Neural cell (in vitro differentiated cells): Measurements from ENCODE around the gene CDKAL1. TPM values are rescaled to one million over a fixed set of nuclear protein-coding genes. Genes with fewer than 3 reads are reported as not detected.

ENCODE experiments used
- H2AFZ ChIP-seq: fragments of 200-600, 300-800 bp; sonication (generic), shearing (Covaris generic); 2 replicates; pipeline ENCODE4 v1.6.0; 2014; ENCODE audit warnings: low read depth, mild to moderate bottlenecking, antibody characterized with exemption, low read length, moderate library complexity
- H3F3A ChIP-seq: fragments of 200-600 bp; shearing (Covaris generic); 2 replicates; pipeline ENCODE4 v1.6.1; 2016; ENCODE audit warnings: mild to moderate bottlenecking, moderate library complexity, mixed read lengths, antibody characterized with exemption, low read length; ENCODE audit not compliant: insufficient read depth, poor library complexity, severe bottlenecking
- H3K27ac ChIP-seq: fragments of 200-600, 300-800 bp; sonication (generic), shearing (Covaris generic); 2 replicates; pipeline ENCODE4 v1.5.1; 2014; ENCODE audit warnings: mild to moderate bottlenecking, low read length, moderate library complexity
- H3K27me3 ChIP-seq: fragments of 300-800, 200-600 bp; sonication (generic), shearing (Covaris generic); 2 replicates; pipeline ENCODE4 v1.6.0; 2014; ENCODE audit warnings: mild to moderate bottlenecking, low read depth, low read length, moderate library complexity; ENCODE audit not compliant: insufficient read depth
- H3K36me3 ChIP-seq: fragments of 300-800, 200-600 bp; sonication (generic), shearing (Covaris generic); 2 replicates; pipeline ENCODE4 v1.5.1; 2014; ENCODE audit warnings: mild to moderate bottlenecking, antibody characterized with exemption, low read length, moderate library complexity; ENCODE audit not compliant: insufficient read depth
- H3K4me2 ChIP-seq: fragments of 300-800, 200-600 bp; sonication (generic), shearing (Covaris generic); 2 replicates; pipeline ENCODE4 v1.6.0; 2014; ENCODE audit warnings: mild to moderate bottlenecking, low read length
- H3K4me3 ChIP-seq: fragments of 300-800, 200-600 bp; sonication (generic), shearing (Covaris generic); 2 replicates; pipeline ENCODE4 v1.5.1; 2014; ENCODE audit warnings: mild to moderate bottlenecking, low read length, moderate library complexity
- H3K79me2 ChIP-seq: fragments of 200-600 bp; shearing (Covaris generic); replicated peaks from 2 replicates; pipeline ENCODE4 v1.6.0; 2014; ENCODE audit warnings: mild to moderate bottlenecking, low read length, moderate library complexity; ENCODE audit not compliant: insufficient read depth
- H3K9ac ChIP-seq: fragments of 300-800, 200-600 bp; sonication (generic), shearing (Covaris generic); 2 replicates; pipeline ENCODE4 v1.6.1; 2016; ENCODE audit warnings: mild to moderate bottlenecking, low read length, mixed read lengths
- H3K9me2 ChIP-seq: fragments of 200-600 bp; shearing (Covaris generic); 2 replicates; pipeline ENCODE4 v1.6.1; 2016; ENCODE audit warnings: mild to moderate bottlenecking, low read length, mixed read lengths; ENCODE audit not compliant: insufficient read depth
- H3K9me3 ChIP-seq: fragments of 200-600, 300-800 bp; sonication (generic), shearing (Covaris generic); 2 replicates; pipeline ENCODE4 v1.6.1; 2016; ENCODE audit warnings: mild to moderate bottlenecking, mixed run types, low read length, moderate library complexity, mixed read lengths
- H4K20me1 ChIP-seq: fragments of 200-600 bp; shearing (Covaris generic); 2 replicates; pipeline ENCODE4 v1.6.1; 2016; ENCODE audit warnings: mild to moderate bottlenecking, mixed run types; ENCODE audit not compliant: insufficient read depth
- EP300 ChIP-seq: fragments of 450-650 bp; conservative IDR thresholded peaks from 2 replicates; pipeline ENCODE4 v1.6.1; 2014; ENCODE audit warnings: antibody characterized with exemption, mild to moderate bottlenecking, moderate library complexity; ENCODE audit not compliant: poor library complexity, severe bottlenecking
- EZH2 ChIP-seq: fragments of 200-600, 300-800 bp; shearing (Covaris generic), sonication (generic); IDR thresholded peaks from 2 replicates; pipeline ENCODE4 v1.6.1; 2014; ENCODE audit warnings: antibody characterized with exemption, low read length, borderline replicate concordance, mild to moderate bottlenecking; ENCODE audit not compliant: insufficient read depth, poor library complexity, severe bottlenecking
- MXI1 ChIP-seq: fragments of 450-650 bp; conservative IDR thresholded peaks from 2 replicates; pipeline ENCODE4 v1.6.1; 2014; ENCODE audit warnings: antibody characterized with exemption, mild to moderate bottlenecking; ENCODE audit not compliant: poor library complexity, severe bottlenecking
- POLR2AphosphoS5 ChIP-seq: IDR thresholded peaks from 2 replicates; pipeline ENCODE4 v1.6.1; 2012
- RAD21 ChIP-seq: fragments of 450-650 bp; conservative IDR thresholded peaks from 2 replicates; pipeline ENCODE4 v1.6.1; 2014; ENCODE audit warnings: antibody characterized with exemption, mild to moderate bottlenecking, moderate library complexity
- SMC3 ChIP-seq: fragments of 450-650 bp; conservative IDR thresholded peaks from 2 replicates; pipeline ENCODE4 v1.6.1; 2014; ENCODE audit warnings: antibody characterized with exemption, mild to moderate bottlenecking, moderate library complexity; ENCODE audit not compliant: poor library complexity
- TAF1 ChIP-seq: IDR thresholded peaks from 2 replicates; pipeline ENCODE4 v1.6.1; 2012; ENCODE audit warnings: low read depth
- polyA plus RNA-seq: library from polyadenylated mRNA; depleted of rRNA; stranded (reverse); fragments of >200 nt; gene quantifications from 2 replicates; pipeline ENCODE4 v1.2.3, GENCODE V29; 2014
- TF ChIP-seq, protein P1 (sequence below): IDR thresholded peaks from 2 replicates; pipeline ENCODE4 v1.6.1; 2012; ENCODE audit warnings: borderline replicate concordance
- TF ChIP-seq, protein P2 (sequence below): fragments of 450-650 bp; IDR thresholded peaks from 2 replicates; pipeline ENCODE4 v1.5.1; 2014; ENCODE audit warnings: antibody characterized with exemption, mild to moderate bottlenecking, moderate library complexity; ENCODE audit not compliant: poor library complexity, severe bottlenecking

CDKAL1 gene
- polyA plus RNA-seq, 1 donor from 2014 or later, result 10.7 TPM

GRCh38 chr6:20732896-20733295 is 198.6 kb downstream of the CDKAL1 start:
- no peaks in the 10 kb centered on the region for H3K27me3 ChIP-seq
- H3K9me2 ChIP-seq, result no peaks in the 10 kb centered on the region
- no peak overlapping the region for H2AFZ ChIP-seq
- no peak overlapping the region for H3K27ac ChIP-seq
- no peak overlapping the region for H3K4me3 ChIP-seq
- no peak overlapping the region for H3K4me2 ChIP-seq
- TF ChIP-seq, protein P1, sequence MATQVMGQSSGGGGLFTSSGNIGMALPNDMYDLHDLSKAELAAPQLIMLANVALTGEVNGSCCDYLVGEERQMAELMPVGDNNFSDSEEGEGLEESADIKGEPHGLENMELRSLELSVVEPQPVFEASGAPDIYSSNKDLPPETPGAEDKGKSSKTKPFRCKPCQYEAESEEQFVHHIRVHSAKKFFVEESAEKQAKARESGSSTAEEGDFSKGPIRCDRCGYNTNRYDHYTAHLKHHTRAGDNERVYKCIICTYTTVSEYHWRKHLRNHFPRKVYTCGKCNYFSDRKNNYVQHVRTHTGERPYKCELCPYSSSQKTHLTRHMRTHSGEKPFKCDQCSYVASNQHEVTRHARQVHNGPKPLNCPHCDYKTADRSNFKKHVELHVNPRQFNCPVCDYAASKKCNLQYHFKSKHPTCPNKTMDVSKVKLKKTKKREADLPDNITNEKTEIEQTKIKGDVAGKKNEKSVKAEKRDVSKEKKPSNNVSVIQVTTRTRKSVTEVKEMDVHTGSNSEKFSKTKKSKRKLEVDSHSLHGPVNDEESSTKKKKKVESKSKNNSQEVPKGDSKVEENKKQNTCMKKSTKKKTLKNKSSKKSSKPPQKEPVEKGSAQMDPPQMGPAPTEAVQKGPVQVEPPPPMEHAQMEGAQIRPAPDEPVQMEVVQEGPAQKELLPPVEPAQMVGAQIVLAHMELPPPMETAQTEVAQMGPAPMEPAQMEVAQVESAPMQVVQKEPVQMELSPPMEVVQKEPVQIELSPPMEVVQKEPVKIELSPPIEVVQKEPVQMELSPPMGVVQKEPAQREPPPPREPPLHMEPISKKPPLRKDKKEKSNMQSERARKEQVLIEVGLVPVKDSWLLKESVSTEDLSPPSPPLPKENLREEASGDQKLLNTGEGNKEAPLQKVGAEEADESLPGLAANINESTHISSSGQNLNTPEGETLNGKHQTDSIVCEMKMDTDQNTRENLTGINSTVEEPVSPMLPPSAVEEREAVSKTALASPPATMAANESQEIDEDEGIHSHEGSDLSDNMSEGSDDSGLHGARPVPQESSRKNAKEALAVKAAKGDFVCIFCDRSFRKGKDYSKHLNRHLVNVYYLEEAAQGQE, result no peak
- TF ChIP-seq EZH2 (no peak), RAD21 (no peak)
- no peaks in the 10 kb centered on the region for H3K9me3 ChIP-seq
- no peaks in the 10 kb centered on the region for H3K79me2 ChIP-seq
- no peaks in the 10 kb centered on the region for H3K36me3 ChIP-seq
- no peaks in the 10 kb centered on the region for H4K20me1 ChIP-seq
- no peak overlapping the region for H3K9ac ChIP-seq
- no peaks in the 10 kb centered on the region for H3F3A ChIP-seq

GRCh38 chr6:20737912-20738311 is 203.7 kb downstream of the CDKAL1 start:
- Histone ChIP-seq H4K20me1 (no peaks in the 10 kb centered on the region), H3F3A (no peaks in the 10 kb centered on the region), H3K9me2 (no peaks in the 10 kb centered on the region), H3K79me2 (no peaks in the 10 kb centered on the region), H3K4me3 (no peak overlapping the region), H3K27me3 (no peaks in the 10 kb centered on the region), H3K9ac (no peak overlapping the region), H3K36me3 (no peaks in the 10 kb centered on the region), H3K4me2 (no peak overlapping the region), H3K27ac (no peak overlapping the region), H3K9me3 (no peaks in the 10 kb centered on the region), H2AFZ (no peak overlapping the region)
- TF ChIP-seq, protein P2, sequence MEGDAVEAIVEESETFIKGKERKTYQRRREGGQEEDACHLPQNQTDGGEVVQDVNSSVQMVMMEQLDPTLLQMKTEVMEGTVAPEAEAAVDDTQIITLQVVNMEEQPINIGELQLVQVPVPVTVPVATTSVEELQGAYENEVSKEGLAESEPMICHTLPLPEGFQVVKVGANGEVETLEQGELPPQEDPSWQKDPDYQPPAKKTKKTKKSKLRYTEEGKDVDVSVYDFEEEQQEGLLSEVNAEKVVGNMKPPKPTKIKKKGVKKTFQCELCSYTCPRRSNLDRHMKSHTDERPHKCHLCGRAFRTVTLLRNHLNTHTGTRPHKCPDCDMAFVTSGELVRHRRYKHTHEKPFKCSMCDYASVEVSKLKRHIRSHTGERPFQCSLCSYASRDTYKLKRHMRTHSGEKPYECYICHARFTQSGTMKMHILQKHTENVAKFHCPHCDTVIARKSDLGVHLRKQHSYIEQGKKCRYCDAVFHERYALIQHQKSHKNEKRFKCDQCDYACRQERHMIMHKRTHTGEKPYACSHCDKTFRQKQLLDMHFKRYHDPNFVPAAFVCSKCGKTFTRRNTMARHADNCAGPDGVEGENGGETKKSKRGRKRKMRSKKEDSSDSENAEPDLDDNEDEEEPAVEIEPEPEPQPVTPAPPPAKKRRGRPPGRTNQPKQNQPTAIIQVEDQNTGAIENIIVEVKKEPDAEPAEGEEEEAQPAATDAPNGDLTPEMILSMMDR, result no peak
- TF ChIP-seq TAF1, result no peak
- no peak for TF ChIP-seq SMC3
- no peak for TF ChIP-seq EZH2
- TF ChIP-seq EP300, result no peak
- no peak for TF ChIP-seq MXI1
- no peak for TF ChIP-seq RAD21
- TF ChIP-seq, protein P1, result no peak
- no peak for TF ChIP-seq POLR2AphosphoS5
